Measurements from ENCODE around the gene BCL11B.

The BCL11B gene

GRCh38 chr14:99251721-99252120 is 20.3 kb downstream of the BCL11B start:
- no peak overlapping the region for H3K14ac ChIP-seq (ENCODE audit: low read length in 2 of 2)
- no peak overlapping the region for H3K4me2 ChIP-seq (ENCODE audit: low read length, poor library complexity, severe bottlenecking)

DNA sequence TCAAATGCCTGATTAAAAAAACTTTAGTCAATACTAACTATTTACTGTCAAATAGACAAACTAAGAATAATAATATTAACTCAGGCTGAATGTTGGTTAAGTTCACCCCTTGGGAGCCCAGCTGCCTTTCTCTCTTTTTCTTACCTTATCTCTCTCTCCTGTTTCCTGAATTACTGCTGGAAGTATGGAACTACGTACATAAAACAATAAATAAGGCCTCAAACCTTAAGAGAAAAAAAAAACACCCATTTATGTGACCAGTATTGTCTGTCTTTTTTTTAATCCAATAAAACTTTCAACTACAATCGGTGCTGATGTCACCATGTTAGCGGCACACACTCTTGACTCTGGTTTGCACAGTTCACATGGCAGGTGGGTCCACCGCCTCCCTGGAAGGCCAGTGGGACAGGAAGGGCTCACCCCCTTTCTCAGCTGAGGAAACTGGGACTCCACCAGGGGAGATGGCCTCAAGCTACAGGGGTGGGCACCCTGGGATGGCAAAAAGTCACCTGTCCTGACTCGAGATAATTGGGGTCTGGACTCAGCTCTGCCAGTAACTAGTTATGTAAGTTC is 21.3 kb downstream of the BCL11B start:
- no peak overlapping the region for H2AK5ac ChIP-seq (ENCODE audit: low read length, severe bottlenecking)
- no peaks in the 10 kb centered on the region for H3K79me1 ChIP-seq (replicated peaks; ENCODE audit: low read length, poor library complexity, severe bottlenecking)
- peaks cover 32 to 44% of the 10 kb centered on the region in 2 experiments for H3K27me3 ChIP-seq (ENCODE audit: control insufficient read depth in 1 of 2, insufficient read depth in 1 of 2, low read length in 2 of 2)
- H3K4me1 ChIP-seq (ENCODE audit: control insufficient read depth, insufficient read depth, low read depth, low read length): peaks cover 3% of the 10 kb centered on the region
- H3K4me2 ChIP-seq (ENCODE audit: low read length, poor library complexity, severe bottlenecking): no peak overlapping the region
- no peak overlapping the region for H3K14ac ChIP-seq (ENCODE audit: low read length in 2 of 2)
- DNase-seq: no peak
- H3K36me3 ChIP-seq (ENCODE audit: control insufficient read depth in 1 of 2, insufficient read depth in 2 of 2, low read depth in 1 of 2, low read length in 2 of 2): no peaks in the 10 kb centered on the region
- 74% methylated on average over 5 of the region's 5 CpGs for WGBS
- no peaks in the 10 kb centered on the region for H3K9me3 ChIP-seq (ENCODE audit: control insufficient read depth, low read length)
- H3K4ac ChIP-seq (ENCODE audit: low read depth in 1 of 2, low read length in 2 of 2): no peak overlapping the region
- no peak overlapping the region for H2BK12ac ChIP-seq (ENCODE audit: low read length in 2 of 2)
- no peak overlapping the region for H3K9ac ChIP-seq (ENCODE audit: low read length)
- H4K91ac ChIP-seq (ENCODE audit: low read length): no peak overlapping the region
- no peak overlapping the region for H2BK15ac ChIP-seq (ENCODE audit: low read depth, poor library complexity, severe bottlenecking)
- no peak overlapping the region for H4K8ac ChIP-seq (ENCODE audit: low read length)
- no peak overlapping the region for H3K4me3 ChIP-seq (ENCODE audit: insufficient read depth in 1 of 2, low read depth in 1 of 2, low read length in 2 of 2)
- no peak overlapping the region for H3K18ac ChIP-seq (ENCODE audit: low read depth in 1 of 2, low read length in 2 of 2)
- H2BK120ac ChIP-seq (ENCODE audit: low read depth, low read length): no peak overlapping the region
- H3K23ac ChIP-seq (ENCODE audit: low read length in 2 of 2): no peak overlapping the region
- no peak overlapping the region for H3K27ac ChIP-seq (ENCODE audit: low read length, poor library complexity, severe bottlenecking)
- H2AFZ ChIP-seq (ENCODE audit: low read depth, low read length): no peak overlapping the region
- H2BK5ac ChIP-seq (ENCODE audit: low read depth, low read length, poor library complexity, severe bottlenecking): no peak overlapping the region

More at GRCh38 chr14:99251721-99252120, 20.3 kb downstream of the BCL11B start:
- Histone ChIP-seq H3K4ac (ENCODE audit: low read depth in 1 of 2, low read length in 2 of 2) (no peak overlapping the region), H2AFZ (ENCODE audit: low read depth, low read length) (no peak overlapping the region), H3K4me3 (ENCODE audit: insufficient read depth in 1 of 2, low read depth in 1 of 2, low read length in 2 of 2) (no peak overlapping the region), H3K79me1 (replicated peaks; ENCODE audit: low read length, poor library complexity, severe bottlenecking) (no peaks in the 10 kb centered on the region), H4K91ac (ENCODE audit: low read length) (no peak overlapping the region), H3K4me1 (ENCODE audit: control insufficient read depth, insufficient read depth, low read depth, low read length) (no peaks in the 10 kb centered on the region), H3K23ac (ENCODE audit: low read length in 2 of 2) (no peak overlapping the region), H2BK15ac (ENCODE audit: low read depth, poor library complexity, severe bottlenecking) (no peak overlapping the region), H2BK12ac (ENCODE audit: low read length in 2 of 2) (no peak overlapping the region), H2AK5ac (ENCODE audit: low read length, severe bottlenecking) (no peak overlapping the region), H3K9me3 (ENCODE audit: control insufficient read depth, low read length) (no peaks in the 10 kb centered on the region), H3K36me3 (ENCODE audit: control insufficient read depth in 1 of 2, insufficient read depth in 2 of 2, low read depth in 1 of 2, low read length in 2 of 2) (no peaks in the 10 kb centered on the region), H3K18ac (ENCODE audit: low read depth in 1 of 2, low read length in 2 of 2) (no peak overlapping the region), H3K9ac (ENCODE audit: low read length) (no peak overlapping the region), H2BK5ac (ENCODE audit: low read depth, low read length, poor library complexity, severe bottlenecking) (no peak overlapping the region), H2BK120ac (ENCODE audit: low read depth, low read length) (no peak overlapping the region), H3K27ac (ENCODE audit: low read length, poor library complexity, severe bottlenecking) (no peak overlapping the region), H4K8ac (ENCODE audit: low read length) (no peak overlapping the region), H3K27me3 (ENCODE audit: control insufficient read depth in 1 of 2, insufficient read depth in 1 of 2, low read length in 2 of 2) (peaks cover 26 to 42% of the 10 kb centered on the region in 2 experiments)
- 79% methylated on average over 2 of the region's 2 CpGs for WGBS
- no peak for DNase-seq

GRCh38 chr14:99249389-99249788 is 22.6 kb downstream of the BCL11B start:
- WGBS: 83% methylated on average over 6 of the region's 6 CpGs

DNA sequence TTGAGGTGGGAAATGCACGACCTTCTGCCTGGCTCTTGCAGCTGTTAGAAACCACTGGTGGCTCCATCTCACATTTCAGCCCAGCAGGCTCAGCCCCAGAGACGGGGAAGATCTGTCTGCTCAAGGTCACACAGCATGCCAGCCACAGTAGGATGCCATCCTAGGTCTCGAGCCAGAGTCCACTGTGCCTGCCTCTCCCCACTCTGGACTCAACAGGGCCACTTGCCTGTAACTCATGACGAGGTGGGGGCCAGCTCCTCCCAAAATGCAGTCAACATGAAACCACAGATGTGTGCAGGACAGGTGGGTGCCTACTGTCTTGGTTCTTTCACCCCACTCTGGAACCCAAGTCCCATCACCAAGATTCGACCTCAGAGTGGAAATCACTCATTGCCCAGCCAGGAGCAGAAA is 23.2 kb downstream of the BCL11B start:
- Histone ChIP-seq H3K9ac (ENCODE audit: low read length) (no peak overlapping the region), H2AK5ac (ENCODE audit: low read length, severe bottlenecking) (no peak overlapping the region), H2AFZ (ENCODE audit: low read depth, low read length) (no peak overlapping the region), H2BK120ac (ENCODE audit: low read depth, low read length) (no peak overlapping the region), H3K4me1 (ENCODE audit: control insufficient read depth, insufficient read depth, low read depth, low read length) (peaks cover 3% of the 10 kb centered on the region), H4K91ac (ENCODE audit: low read length) (no peak overlapping the region), H3K18ac (ENCODE audit: low read depth in 1 of 2, low read length in 2 of 2) (no peak overlapping the region), H3K4me3 (ENCODE audit: insufficient read depth in 1 of 2, low read depth in 1 of 2, low read length in 2 of 2) (no peak overlapping the region), H3K14ac (ENCODE audit: low read length in 2 of 2) (no peak overlapping the region), H2BK15ac (ENCODE audit: low read depth, poor library complexity, severe bottlenecking) (no peak overlapping the region), H4K8ac (ENCODE audit: low read length) (no peak overlapping the region), H3K4me2 (ENCODE audit: low read length, poor library complexity, severe bottlenecking) (no peak overlapping the region), H3K27me3 (ENCODE audit: control insufficient read depth in 1 of 2, insufficient read depth in 1 of 2, low read length in 2 of 2) (peaks cover 51 to 52% of the 10 kb centered on the region in 2 experiments), H3K36me3 (ENCODE audit: control insufficient read depth in 1 of 2, insufficient read depth in 2 of 2, low read depth in 1 of 2, low read length in 2 of 2) (no peaks in the 10 kb centered on the region), H3K79me1 (replicated peaks; ENCODE audit: low read length, poor library complexity, severe bottlenecking) (no peaks in the 10 kb centered on the region), H3K23ac (ENCODE audit: low read length in 2 of 2) (no peak overlapping the region), H3K9me3 (ENCODE audit: control insufficient read depth, low read length) (no peaks in the 10 kb centered on the region), H3K4ac (ENCODE audit: low read depth in 1 of 2, low read length in 2 of 2) (no peak overlapping the region), H2BK5ac (ENCODE audit: low read depth, low read length, poor library complexity, severe bottlenecking) (no peak overlapping the region), H3K27ac (ENCODE audit: low read length, poor library complexity, severe bottlenecking) (no peak overlapping the region), H2BK12ac (ENCODE audit: low read length in 2 of 2) (no peak overlapping the region)
- 49% methylated on average over 5 of the region's 5 CpGs for WGBS
- no peak for DNase-seq

More at GRCh38 chr14:99249389-99249788, 22.6 kb downstream of the BCL11B start:
- Histone ChIP-seq H3K4me2 (ENCODE audit: low read length, poor library complexity, severe bottlenecking) (no peak overlapping the region), H3K27ac (ENCODE audit: low read length, poor library complexity, severe bottlenecking) (no peak overlapping the region), H2BK5ac (ENCODE audit: low read depth, low read length, poor library complexity, severe bottlenecking) (no peak overlapping the region), H3K36me3 (ENCODE audit: control insufficient read depth in 1 of 2, insufficient read depth in 2 of 2, low read depth in 1 of 2, low read length in 2 of 2) (no peaks in the 10 kb centered on the region), H3K14ac (ENCODE audit: low read length in 2 of 2) (no peak overlapping the region), H2BK120ac (ENCODE audit: low read depth, low read length) (no peak overlapping the region), H3K4ac (ENCODE audit: low read depth in 1 of 2, low read length in 2 of 2) (no peak overlapping the region), H3K18ac (ENCODE audit: low read depth in 1 of 2, low read length in 2 of 2) (no peak overlapping the region), H4K91ac (ENCODE audit: low read length) (no peak overlapping the region), H2AK5ac (ENCODE audit: low read length, severe bottlenecking) (no peak overlapping the region), H3K9ac (ENCODE audit: low read length) (no peak overlapping the region), H3K23ac (ENCODE audit: low read length in 2 of 2) (no peak overlapping the region), H4K8ac (ENCODE audit: low read length) (no peak overlapping the region), H2AFZ (ENCODE audit: low read depth, low read length) (no peak overlapping the region), H3K4me3 (ENCODE audit: insufficient read depth in 1 of 2, low read depth in 1 of 2, low read length in 2 of 2) (no peak overlapping the region), H3K27me3 (ENCODE audit: control insufficient read depth in 1 of 2, insufficient read depth in 1 of 2, low read length in 2 of 2) (peaks cover 45 to 52% of the 10 kb centered on the region in 2 experiments), H3K4me1 (ENCODE audit: control insufficient read depth, insufficient read depth, low read depth, low read length) (peaks cover 3% of the 10 kb centered on the region), H2BK12ac (ENCODE audit: low read length in 2 of 2) (no peak overlapping the region), H3K9me3 (ENCODE audit: control insufficient read depth, low read length) (no peaks in the 10 kb centered on the region), H3K79me1 (replicated peaks; ENCODE audit: low read length, poor library complexity, severe bottlenecking) (no peaks in the 10 kb centered on the region), H2BK15ac (ENCODE audit: low read depth, poor library complexity, severe bottlenecking) (no peak overlapping the region)
- DNase-seq: no peak

Measured in mesenchymal stem cell (in vitro differentiated cells and primary cell).